ENCODE data around the gene HDLBP. TPM values are rescaled to one million over a fixed set of nuclear protein-coding genes. Genes with fewer than 3 reads are reported as not detected.
A peak's percentile ranks its signal among the peaks of the same experiment; 100 is the strongest.
"Not testable (repeated sequence)": the region's sequence is repeated elsewhere in the genome, so short reads cannot be mapped to it uniquely, and the experiment has no call there.

Gene HDLBP
- total RNA-seq, 1 donor from 2014 or later = 373 TPM

DNA sequence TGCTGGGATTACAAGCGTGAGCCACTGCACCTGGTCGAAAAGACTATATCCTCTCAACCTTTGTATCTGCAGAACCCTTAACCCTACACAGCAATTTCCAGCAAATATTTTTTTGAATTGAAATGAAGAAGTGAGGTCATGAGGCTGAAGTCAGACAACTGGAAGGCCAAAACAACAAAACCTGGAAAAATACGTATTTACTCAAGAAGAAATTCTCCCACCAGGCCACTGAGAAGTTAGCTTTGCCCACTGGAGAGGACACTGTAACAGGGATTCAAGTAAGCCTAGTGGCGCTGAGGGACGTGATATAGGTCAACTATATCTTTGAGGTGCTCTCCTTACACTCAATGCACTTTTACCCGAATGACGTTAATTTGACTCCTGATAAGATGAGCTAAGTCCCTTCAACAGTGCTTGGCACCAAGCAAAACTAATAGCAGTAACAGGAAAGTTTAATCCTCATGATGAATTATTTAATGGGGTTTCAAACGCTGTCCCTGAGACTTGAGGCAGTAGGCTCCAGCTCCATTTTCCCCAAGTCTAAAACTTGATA lies 1.9 kb downstream of the HDLBP start:
- ATAC-seq (ENCODE audit: poor library complexity) = no peak
- intact Hi-C loops (cut with DNase I) = no loop called here

GRCh38 chr2:241312082-241312481 lies 3.4 kb downstream of the HDLBP start:
- intact Hi-C loops (cut with DNase I) = no loop called here
- ATAC-seq (ENCODE audit: poor library complexity) (no peak), DNase-seq (no peak)

More for the DNA sequence above, 1.9 kb downstream of the HDLBP start:
- no peak for DNase-seq

DNA sequence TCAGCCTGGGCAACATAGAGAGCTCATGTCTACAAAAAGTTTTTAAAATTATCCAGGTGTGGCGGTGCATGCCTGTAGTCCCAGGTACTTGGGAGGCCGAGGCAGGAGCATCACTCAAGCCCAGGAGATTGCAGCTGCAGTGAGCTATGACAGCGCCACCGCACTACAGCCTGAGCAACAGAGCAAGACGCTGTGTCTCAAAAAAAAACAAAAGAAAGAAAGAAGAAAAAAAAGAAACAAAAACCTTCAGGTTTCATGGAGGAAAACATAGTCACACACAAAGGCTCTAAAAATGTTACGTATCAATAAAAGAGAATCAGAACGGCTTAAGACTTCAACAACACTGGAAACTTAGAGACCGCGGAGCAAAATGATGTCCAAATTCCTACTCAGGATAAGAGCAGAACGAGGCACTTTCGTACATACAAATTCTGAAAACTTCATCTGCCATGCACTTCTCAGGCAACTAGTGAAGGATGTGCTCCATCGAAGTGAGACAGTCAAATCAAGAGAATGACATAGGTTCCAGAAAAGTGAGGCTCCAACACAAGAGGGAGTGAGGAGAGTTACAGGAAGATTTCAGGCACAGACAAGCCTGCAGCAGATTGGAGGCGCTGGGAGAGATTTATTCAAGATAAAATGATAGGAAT lies 4.4 kb downstream of the HDLBP start:
- intact Hi-C loops (cut with DNase I) = no loop called here
- DNase-seq (no peak), ATAC-seq (ENCODE audit: poor library complexity) (no peak)

DNA sequence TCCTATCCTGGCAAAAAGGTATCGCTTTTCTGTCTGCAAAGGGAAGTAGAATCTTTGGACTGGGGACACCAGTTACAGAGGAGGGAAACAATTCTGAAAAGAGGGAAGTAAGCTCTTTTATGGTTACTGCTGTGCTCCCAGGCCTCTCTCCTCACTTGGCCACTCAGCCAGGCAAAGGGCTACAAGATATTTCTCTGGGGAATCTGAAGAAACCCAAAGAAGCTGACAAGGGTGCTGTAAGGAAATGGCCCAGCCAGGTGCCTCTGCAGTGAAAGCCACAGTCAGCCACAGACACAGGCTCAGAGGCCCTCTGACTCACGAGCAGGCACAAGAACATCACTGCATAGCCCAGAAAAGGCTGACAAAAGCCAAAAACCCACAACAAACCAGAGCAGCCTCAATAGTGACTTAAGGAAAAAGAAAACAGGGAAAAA lies 5.8 kb downstream of the HDLBP start:
- no peak for ATAC-seq (ENCODE audit: poor library complexity)
- intact Hi-C loops (cut with DNase I) = no loop called here
- no peak for DNase-seq

- no peak for ATAC-seq (ENCODE audit: poor library complexity)
- intact Hi-C loops (cut with DNase I) = no loop called here
- no peak for DNase-seq
Observed at GRCh38 chr2:241308832-241309500, 6.5 kb downstream of the HDLBP start.

GRCh38 chr2:241308267-241308666 lies 7.2 kb downstream of the HDLBP start:
- DNase-seq (no peak), ATAC-seq (ENCODE audit: poor library complexity) (no peak)
- intact Hi-C loops (cut with DNase I) = no loop called here

- intact Hi-C loops (cut with DNase I) = no loop called here
- no peak for DNase-seq
- ATAC-seq (ENCODE audit: poor library complexity) = no peak
Observed at GRCh38 chr2:241307055-241307454, 8.4 kb downstream of the HDLBP start.

GRCh38 chr2:241304039-241304670 lies 11.3 kb downstream of the HDLBP start:
- DNase-seq = no peak
- intact Hi-C loops (cut with DNase I) = no loop called here
- ATAC-seq (ENCODE audit: poor library complexity) = peak; percentile 40

DNA sequence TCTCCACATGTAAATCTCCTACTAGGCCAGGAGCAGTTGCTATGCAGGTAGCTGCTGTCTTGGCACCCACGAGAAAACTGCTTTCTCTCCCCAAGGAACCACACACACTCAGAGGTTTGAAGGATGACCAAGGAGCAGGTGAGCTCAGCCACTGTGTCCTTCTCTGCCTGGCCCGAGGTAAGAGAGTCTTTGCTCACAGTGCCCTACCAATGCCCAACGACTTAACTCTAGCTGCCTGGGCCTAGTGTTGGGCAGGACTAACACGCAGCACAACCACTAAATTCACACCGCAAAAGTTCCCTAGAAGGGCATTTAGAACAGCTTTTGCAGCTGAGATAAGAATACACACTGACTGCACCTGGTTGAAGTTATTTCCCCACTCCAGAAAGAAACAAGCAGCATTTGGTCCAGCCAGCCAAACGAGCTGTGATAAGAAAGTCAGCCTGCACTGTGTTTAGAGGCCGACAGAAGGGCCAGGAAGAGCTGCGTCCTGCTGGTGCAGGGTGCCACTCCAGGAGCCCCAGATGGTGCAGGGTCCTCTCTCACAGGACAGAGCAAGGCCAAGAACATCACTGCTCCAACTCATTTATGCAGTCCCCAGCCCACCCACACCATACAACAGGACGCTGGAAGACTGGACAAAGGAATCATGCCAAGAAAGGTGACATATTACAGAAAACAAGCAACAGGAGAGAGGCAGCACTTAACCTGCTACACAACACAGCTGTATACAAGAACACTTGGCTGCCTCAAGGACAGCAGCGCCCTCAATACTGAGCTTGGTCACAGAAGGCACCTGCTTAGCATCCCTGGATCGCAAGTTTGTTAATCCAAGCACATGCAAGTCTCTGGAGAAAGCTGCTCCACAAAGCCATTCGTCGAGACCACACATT lies 12.5 kb downstream of the HDLBP start:
- intact Hi-C loops (cut with DNase I) = no loop called here
- ATAC-seq (ENCODE audit: poor library complexity) (peak; percentile 64), DNase-seq (no peak)

DNA sequence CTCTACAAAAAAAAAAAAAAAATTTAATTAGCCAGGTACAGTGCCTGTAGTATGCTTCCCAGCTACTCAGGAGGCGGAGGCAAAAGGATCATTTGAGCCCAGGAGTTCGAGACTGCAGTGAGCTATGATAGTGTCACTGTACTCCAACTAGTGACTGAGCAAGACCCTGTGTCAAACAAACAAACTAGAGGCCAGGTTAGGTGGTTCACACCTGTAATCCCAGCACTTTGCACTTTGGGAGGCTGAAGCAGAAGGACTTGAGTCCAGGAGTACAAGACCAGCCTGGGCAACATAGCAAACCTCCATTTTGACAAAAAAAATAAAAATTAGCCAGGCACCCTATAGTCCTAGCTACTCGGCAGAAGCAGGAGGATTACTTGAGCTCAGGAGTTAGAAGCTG lies 13.4 kb downstream of the HDLBP start:
- ATAC-seq (ENCODE audit: poor library complexity) (no peak), DNase-seq (no peak)
- intact Hi-C loops (cut with DNase I) = no loop called here

GRCh38 chr2:241300000-241300399 lies 15.5 kb downstream of the HDLBP start:
- intact Hi-C loops (cut with DNase I) = no loop called here
- DNase-seq (no peak), ATAC-seq (ENCODE audit: poor library complexity) (no peak)

GRCh38 chr2:241298673-241299072 lies 16.8 kb downstream of the HDLBP start:
- intact Hi-C loops (cut with DNase I) = no loop called here
- ATAC-seq (ENCODE audit: poor library complexity) = no peak
- no peak for DNase-seq

DNA sequence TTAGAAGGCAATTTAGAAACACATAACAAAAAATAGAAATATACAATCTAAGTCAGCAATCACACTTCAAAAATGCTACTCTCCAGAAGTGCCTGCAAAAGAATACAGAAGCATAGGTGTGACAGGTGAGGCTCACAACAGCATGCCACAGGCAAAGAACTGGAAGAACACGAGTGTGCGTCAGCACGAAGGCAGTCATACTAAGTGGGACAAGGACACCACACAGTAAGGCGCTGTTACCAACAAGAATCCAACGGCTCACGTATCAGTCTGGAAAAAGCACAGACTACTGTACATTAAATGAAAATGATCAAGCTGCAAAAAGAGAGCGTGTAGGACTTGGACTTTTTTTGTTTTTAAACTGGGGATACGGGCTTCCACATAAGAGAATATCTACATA lies 18.7 kb downstream of the HDLBP start:
- DNase-seq (no peak), ATAC-seq (ENCODE audit: poor library complexity) (no peak)
- intact Hi-C loops (cut with DNase I) = no loop called here

GRCh38 chr2:241295326-241296095 lies 20.0 kb downstream of the HDLBP start:
- intact Hi-C loops (cut with DNase I) = no loop called here
- ATAC-seq (ENCODE audit: poor library complexity) = peak; percentile 38
- no peak for DNase-seq

- DNase-seq; intact Hi-C loops (cut with DNase I): not testable (repeated sequence)
Observed at GRCh38 chr2:241293378-241293797, 22.1 kb downstream of the HDLBP start.

GRCh38 chr2:241291977-241292376 lies 23.5 kb downstream of the HDLBP start:
- DNase-seq (no peak), ATAC-seq (ENCODE audit: poor library complexity) (no peak)
- intact Hi-C loops (cut with DNase I) = no loop called here

More at GRCh38 chr2:241293378-241293797, 22.1 kb downstream of the HDLBP start:
- ATAC-seq (ENCODE audit: poor library complexity) = not testable (repeated sequence)

GRCh38 chr2:241291153-241291552 lies 24.3 kb downstream of the HDLBP start:
- ATAC-seq (ENCODE audit: poor library complexity) (no peak), DNase-seq (no peak)
- intact Hi-C loops (cut with DNase I) = no loop called here

DNA sequence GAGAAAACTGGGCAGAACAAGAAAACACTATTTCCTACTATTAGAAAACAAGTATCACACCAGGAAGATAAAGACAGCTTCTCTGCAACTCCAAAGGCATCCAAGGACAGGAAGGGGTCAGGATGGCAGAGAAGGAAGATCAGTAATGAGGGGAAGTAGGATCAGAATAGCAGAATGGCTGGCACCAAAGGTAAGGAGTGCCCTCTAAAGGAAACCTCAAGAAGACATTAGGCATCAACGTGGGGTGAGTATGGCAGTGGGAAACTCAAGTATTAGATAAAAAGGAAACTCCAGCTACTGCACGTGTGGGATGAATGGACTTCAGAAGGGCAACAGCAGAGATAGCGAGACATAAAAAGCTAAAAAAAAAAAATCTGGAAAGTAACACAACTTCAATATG lies 25.9 kb downstream of the HDLBP start:
- ATAC-seq (ENCODE audit: poor library complexity) (no peak), DNase-seq (no peak)
- intact Hi-C loops (cut with DNase I) = no loop called here
